ENCODE measurements around the gene FDX2.

GRCh38 chr19:10288662-10289166 is 27.1 kb downstream of the FDX2 start:
- TF ChIP-seq, protein P1, sequence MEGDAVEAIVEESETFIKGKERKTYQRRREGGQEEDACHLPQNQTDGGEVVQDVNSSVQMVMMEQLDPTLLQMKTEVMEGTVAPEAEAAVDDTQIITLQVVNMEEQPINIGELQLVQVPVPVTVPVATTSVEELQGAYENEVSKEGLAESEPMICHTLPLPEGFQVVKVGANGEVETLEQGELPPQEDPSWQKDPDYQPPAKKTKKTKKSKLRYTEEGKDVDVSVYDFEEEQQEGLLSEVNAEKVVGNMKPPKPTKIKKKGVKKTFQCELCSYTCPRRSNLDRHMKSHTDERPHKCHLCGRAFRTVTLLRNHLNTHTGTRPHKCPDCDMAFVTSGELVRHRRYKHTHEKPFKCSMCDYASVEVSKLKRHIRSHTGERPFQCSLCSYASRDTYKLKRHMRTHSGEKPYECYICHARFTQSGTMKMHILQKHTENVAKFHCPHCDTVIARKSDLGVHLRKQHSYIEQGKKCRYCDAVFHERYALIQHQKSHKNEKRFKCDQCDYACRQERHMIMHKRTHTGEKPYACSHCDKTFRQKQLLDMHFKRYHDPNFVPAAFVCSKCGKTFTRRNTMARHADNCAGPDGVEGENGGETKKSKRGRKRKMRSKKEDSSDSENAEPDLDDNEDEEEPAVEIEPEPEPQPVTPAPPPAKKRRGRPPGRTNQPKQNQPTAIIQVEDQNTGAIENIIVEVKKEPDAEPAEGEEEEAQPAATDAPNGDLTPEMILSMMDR (IDR thresholded peaks at IDR 0.05; ENCODE audit: poor library complexity) = no peak
- TF ChIP-seq EZH2 (IDR thresholded peaks at IDR 0.05; ENCODE audit: borderline replicate concordance) (no peak), EZH2phosphoT487 (IDR thresholded peaks at IDR 0.05; ENCODE audit: low read depth, severe bottlenecking, unreplicated experiment) (no peak)
